Left forelimb (tissue), 1 donor: ENCODE results near the gene KLHL35.

Source experiments
- DNase-seq: peaks from one replicate; pipeline ENCODE4 v3.0.0-alpha.2; 2018; ENCODE audit warnings: low spot score

KLHL35 gene, protein sequence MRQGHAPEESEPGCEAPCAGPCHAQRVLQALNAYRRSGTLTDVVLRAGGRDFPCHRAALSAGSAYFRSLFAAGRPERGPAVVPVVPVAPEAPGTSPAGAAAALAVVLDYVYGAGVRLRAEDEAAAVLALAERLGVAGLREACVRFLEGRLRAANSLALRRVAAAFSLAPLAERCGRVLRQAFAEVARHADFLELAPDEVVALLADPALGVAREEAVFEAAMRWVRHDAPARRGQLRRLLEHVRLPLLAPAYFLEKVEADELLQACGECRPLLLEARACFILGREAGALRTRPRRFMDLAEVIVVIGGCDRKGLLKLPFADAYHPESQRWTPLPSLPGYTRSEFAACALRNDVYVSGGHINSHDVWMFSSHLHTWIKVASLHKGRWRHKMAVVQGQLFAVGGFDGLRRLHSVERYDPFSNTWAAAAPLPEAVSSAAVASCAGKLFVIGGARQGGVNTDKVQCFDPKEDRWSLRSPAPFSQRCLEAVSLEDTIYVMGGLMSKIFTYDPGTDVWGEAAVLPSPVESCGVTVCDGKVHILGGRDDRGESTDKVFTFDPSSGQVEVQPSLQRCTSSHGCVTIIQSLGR

DNA sequence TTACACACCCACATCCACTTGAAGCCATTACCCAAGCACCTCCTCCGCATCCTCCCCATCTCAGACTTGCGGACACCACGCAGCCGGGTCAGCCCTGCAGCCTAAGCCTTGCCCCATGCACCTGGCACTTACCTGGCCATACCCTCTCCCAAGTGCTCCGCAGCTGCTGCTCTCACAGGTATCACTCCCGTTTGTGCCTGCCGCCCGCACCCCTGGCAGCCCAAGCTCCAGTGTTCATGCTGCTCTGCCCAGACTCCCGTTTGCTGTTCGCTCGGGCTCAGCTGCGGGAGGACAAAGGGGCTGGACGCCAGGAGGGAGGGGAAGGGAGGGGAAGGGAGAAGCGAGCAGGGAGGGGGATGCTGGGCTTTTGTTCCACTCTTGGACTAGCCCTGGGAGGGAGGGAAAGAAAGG, at the start of gene KLHL35:
Gene KLHL35 (minus strand): TSS at position 293 of the 411 bp plus-strand sequence. CDS start 2,574 bp downstream, outside the sequence.
- no peak for DNase-seq

DNA sequence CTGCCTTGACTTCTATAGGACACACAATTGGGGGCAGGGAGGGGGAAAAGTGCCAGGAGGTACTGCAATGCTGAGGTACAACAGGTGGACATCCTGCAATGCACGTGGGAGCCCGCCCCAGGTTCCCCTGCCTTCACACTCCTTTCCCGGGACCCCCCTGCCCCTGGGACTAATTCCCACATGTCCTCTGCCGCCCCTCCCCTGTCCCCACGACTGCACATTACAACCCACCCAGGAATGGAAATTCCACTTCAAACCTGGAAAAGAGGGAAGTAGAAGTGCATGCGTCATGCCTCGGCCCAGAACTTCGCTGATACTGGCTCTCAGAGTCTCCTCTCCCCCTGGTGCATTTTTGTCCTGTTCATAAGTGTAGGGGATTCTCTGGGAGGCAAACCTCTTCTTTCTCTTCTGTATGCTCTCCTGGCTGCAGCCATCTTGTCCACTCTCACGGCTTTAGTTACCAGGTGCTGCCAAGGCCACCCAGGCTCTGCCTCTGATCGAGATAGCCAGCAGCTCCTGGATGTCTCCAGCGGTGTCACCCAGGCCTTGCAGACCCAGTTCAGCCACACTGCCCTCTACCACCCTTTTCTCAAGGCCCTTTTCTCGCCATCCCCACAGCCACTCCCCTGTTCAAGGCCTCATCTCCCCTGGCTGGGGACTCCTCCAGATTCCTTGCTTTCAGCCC, 49.1 kb upstream of the KLHL35 start:
- DNase-seq, result no peak

DNA sequence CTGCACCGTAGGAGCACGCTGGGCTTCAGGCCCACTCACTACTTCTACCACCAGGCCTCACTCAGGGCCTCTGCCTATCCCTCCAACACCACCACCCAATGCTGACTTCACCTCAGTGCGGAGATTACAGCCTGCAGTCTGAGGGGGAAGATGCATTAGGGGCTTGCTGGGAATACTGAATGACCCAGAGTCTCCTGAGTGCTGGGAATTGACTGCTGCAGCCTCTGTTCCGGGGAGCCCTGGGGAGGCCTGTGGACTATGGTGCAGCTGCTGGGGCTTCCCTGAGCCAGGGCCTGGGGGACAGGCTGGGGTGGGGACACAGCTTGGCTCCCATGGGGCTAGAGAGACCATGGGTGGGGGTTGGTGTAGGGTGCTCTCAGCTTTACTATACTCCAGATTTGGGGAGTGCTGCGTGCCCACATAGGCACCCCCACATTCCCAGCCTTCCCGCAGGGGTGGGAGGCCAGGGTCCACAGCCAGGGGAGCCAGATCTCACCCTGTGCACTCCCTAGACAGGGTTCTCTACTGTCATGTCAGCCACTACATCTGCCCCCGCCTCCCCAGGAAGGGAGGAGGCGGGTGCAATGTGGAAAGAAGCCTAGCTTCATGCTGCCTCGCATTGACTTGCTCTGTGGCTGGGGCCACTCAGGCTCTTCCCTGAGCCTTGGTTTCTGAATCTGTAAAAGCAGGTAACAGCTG, 48.4 kb upstream of the KLHL35 start:
- no peak for DNase-seq

DNA sequence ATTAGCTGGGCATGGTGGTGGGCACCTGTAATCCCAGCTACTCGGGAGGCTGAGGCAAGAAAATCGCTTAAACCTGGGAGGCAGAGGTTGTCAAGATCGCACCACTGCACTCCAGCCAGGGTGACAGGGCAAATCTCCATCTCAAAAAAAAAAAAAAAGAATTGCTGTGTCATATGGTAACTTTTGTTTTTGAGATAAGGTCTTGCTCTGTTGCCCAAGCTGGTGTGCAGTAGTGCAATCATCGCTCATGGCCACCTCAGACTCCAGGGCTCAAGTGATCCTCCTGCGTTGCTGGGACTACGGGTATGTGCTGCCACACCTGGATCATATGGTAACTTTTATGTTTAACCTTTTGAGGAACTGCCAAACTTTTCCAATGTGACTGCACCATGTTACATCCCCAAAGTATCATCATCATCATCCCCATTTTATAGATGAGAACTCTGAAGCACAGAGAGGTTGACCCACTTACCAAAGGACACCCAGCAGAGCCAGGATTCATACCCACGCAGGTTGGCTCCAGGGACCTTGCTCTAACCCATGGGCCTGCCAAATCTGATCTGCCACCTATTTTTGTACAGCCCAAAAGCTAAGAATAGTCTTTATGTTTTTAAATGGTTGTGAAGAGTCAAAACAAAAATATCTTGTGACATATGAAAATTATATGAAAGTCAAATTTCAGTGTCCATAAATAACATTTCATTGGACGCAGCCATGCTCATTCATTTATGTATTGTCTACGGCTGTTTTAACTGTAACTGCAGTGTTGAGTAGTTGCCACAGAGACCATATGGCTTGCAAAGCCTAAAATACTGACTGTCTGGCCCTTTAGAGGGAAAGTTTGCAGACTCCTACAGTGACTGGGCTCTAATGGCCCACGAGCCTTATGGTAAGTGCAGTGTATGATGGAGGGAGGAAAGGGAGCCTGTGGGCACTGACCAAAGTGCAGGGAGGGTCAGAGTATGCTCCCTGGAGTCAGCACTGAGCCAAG, 47.5 kb upstream of the KLHL35 start:
- DNase-seq, result no peak

DNA sequence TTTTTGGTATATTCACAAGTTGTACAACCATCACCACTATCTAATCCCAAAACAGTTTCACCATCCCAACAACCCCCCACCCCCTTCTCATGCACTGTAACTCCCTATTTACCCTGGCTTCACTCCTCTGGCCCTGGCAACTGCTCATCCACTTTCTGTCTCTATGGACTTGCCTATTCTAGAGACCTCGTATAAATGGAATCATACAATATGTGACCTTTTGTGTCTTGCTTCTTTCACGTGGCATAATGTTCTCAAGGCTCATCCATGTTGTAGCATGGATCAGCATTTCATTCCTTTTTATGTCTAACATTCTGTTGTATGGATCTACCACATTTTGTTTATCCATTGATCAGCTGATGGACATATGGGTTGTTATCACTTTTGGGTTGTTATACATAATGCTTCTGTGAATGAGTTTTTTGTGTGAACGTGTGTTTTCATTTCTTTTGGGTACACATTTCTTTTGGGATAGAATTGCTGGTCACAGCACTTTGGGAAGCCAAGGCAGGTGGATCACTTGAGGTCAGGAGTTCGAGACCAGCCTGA, 46.7 kb upstream of the KLHL35 start:
- no peak for DNase-seq

DNA sequence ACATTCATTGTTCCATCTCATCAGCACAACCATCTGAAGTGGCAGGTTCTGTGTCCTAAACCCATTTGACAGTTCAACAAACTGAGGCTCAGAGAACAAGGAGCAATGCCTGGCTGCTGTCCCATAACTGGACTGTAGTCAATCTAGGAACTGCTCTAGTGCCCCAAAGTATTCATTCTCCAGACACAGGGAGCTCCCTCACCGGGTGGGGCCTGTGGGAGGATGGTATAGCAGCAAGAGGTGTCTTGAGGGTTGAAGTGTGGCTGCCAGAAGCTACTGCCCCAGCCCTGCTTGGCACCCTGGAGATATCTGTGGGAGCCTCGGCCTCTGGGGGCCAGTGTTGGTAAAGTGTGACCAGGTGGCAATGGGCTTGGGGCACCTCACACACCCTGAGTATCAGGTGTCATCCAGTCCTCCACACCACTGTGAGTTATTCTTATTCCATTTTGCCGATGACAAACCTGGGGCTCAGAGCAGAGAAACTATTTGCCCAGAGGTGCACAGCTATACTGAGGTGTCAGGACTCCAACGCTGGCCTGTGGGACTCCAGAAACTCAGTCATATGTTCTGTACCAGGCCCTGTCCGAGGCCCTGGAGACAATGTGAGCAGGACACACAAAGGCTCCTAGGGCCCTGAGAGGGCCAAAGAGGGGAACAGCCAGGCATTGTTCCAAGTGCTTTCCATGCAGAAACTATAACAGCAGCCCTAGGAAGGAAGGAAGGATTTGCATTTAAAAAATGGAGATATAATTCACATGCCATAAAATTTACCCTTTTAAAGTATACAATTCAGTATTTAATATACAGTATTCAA, 46.0 kb upstream of the KLHL35 start:
- DNase-seq, result no peak

DNA sequence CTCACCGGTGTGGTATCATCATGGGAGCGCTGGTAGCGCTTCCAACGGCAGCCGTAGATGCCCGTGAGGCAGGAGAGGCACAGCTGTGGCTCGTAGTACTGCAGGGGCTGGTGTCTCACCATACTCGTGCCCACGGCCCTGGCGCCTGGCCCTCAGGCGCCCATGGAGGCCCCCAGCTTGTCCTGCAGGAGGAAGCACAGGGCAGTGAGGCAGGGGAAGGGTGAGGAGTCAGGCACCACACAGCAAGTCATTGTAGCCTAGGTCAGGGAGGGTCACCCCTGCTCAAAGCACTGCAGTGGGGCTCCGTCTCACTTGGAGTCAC, 44.6 kb upstream of the KLHL35 start:
- no peak for DNase-seq

DNA sequence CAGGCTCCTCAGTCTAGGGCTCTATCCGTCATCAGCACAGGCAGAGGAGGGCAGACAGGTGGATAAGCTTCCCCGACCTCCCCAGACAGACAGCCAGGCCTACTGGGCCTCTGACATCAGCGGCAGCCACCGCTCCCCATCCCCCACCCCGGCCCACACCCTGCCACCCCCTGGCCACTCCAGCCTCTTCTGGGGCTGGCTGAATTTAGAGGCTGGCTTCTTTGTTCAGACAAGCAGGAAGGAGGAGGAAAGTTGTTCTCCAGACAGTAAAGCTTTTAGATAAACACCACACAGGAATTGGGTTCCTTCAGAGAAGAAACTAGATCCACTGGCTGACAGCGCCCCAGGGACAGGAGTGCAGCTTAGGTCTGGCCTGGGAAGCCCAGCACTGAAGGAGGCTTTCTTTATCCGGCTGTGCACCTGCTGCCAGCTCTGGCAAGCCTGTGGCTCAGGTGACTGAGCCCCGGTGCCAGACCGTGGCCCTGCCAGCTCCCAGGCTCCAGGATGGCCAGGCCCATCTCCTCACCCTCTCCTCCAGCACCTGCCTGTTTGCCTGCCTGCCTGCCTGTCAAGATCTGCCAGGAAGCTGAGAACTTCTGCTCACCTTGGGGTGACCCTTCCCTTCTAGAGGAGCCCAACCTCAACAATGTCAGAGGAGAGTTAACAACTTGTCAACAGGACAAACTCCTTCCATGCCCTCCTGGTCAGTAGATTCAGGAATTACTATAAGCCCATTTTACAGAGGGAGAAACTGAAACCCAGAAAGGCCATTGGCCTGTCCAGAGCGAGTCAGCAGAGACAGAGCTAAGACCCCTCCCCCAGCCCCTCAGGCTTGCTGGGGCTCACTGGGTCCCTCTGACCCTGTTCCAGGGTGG, 44.0 kb upstream of the KLHL35 start:
- no peak for DNase-seq

DNA sequence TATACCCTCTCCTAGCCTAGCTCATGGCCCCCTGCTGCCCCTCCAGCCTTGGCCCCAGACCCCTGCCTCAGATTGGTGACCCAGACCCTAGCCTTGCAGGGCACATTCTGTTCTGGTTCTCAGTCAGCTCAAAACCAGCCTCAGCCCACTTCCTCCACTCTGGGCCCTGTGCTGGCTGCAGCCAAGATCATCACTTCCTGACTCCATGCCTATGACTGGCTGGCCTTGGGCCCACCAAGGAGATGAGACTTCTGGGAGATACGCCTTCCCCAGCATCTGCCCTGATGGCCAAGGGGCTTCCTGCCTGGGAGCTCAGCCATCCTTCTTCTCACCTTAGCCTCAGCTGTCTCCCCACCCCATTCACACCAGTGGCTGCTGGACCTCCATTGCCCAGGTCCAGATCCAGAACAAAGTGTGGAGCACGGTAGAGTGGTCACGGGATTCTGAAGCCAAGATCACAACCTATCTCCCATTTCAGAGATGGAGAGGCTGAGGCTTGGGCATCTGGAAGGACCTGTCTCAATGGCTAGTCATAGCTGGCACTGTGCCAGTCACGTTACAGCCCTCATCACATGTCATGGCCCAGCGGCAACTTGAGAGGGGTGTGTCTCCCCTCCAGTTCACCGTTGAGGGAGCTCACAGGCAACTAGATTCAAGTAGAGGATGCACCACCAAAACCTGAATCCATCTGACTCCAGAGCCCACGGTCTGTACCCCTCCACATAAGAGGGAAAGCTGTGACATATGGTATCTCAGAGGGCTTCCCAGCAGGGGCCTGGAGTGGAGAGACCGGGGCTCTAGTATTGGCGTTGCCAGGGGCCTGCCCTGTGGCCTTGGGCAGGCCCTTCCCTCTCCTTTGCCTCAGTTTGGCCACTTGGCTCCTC, 43.0 kb upstream of the KLHL35 start:
- DNase-seq, result no peak

DNA sequence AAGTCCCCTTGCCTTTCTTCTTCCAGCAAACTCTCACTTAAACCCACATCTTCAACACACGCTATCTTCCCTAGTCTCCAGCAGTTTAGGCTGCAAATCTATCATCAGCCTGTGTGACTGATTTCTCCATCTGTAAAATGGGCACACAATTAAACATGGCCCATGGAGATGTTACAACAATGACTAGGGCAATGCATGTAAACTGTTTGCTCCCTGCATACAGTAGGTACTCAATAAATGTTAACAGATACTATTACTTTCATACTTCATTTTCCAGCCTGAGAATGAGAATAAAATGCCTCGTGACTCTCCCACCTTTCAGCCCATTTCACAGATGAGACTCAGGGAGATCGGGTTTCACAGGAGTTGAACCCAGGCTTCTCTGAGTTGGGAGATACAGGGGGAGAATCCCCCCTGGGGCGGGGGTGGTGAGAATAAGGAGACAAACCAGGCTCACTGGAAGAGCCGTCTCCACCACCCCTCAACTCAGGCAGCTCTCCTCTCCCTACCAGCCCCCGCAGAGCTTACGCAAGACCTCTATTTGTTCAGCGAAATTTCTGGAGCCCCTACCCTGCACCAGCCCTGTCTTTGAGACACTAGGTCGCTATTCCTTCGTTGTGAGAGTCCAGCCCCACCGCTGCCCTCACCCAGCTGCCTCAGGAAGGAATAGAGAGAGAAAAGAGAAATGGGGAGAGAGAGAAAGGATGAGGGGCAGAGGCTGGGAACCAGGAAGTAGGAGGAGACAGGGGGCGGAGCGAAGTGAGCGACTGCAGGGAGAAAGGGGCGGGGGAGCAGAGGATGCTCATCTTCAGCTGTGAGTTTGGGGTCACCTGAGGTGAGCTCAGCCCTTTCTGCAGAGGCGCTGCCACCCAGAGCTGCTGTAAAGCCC, 42.1 kb upstream of the KLHL35 start:
- no peak for DNase-seq

DNA sequence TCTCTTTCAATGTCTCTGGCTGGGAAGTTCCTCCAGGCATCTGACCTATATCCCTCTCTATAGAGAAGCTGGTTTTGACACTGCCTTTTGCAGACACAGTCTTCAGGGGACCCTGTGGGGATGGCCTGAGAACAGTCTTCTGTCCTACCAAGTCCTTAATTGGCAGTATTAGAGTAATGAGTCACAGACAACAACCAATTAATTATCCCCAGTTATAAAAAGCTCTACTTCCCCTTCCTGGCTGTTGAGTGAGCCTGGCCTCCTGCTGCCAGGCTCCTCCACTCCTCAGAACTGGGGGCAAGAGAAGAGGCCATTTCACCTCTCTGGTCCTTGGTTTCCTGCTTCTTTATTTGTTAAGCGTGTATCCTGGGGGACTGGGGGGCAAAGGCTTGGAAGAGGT, 41.2 kb upstream of the KLHL35 start:
- no peak for DNase-seq

DNA sequence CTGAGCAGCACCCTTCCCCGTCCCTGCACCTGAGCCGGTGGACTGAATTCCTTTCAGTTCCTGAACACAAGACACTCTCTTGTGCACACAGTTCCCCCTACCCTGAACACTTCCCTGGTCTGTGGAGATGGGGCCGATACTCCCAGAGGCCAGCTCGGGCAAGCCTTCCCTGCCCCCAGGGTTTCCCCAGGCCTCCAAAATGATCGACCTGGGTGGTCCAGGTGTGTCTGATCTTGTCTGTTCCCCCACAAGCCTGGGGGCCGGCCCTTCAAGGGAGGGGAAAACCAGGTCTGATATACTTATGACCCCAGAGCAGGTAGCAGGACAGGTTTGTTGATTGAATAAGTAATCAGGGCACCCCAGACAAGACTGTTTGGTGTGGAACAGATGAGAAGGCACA, 40.7 kb upstream of the KLHL35 start:
- DNase-seq, result no peak

DNA sequence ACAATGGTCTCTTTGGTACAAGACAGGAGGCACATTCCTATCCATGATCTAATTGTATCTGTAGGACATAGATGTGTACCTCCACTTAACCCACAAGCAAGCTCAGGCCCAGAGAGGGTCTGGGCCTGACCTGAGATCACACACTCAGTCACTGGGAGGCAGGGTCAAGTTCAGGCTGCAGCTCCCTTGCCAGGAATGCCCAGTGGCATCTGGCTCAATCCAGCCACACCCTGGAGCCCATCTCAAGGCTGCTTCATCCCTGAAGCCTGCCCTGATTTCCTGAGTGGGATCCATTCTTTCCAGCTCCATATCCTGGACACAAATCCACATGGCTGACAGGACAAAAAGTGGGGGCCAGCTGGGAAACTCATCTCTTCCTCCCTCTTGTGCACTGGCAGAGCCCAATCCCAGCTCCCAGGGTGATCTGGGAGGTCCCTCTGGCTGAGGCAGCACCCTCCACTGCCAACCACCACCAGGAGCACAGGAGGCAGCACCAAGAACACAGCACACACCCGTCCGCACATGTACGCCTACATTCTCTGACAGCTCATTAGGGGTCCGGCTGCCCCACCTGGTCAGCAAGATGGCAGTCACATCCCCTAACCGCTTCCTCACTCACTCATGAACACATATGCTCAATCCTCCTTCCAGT, 39.2 kb upstream of the KLHL35 start:
- no peak for DNase-seq

DNA sequence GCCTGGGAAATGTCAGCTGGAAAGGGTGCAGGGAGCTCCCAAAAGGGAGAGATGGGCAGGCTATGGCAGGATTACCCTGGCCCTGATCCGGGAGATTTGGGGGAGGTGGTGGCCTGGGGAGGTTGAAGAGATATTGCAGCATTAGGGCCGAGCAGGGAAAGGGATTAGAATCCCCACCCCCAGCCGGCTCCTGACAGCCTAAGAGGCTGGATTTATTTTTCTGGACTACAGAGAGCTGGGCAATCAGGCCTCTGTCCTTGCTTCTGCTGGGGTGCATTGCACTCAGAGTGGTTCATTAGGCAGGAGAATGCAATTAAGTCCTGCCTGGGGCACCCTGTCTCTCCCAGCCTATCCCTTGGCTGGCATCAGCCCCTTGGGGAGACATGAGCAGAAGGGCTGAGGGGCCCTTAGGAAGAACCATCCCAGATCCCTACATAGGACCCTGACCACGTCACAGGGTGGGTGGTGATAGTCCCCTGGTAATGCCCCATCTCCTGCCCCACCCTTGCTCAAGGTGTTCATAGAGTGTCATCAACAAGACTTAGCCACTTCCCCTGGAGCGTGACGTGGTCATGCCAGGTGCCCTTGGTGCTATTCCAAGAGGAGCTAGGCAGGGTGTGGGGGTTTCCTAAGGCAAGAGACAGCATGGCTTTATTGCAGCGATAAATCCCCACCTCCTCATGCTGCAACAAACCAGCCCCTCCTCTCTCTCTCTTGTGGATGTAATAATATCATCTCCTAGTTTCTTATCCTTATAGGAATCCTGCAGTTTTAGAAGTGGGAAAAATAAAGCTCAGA, 38.4 kb upstream of the KLHL35 start:
- DNase-seq, result no peak

DNA sequence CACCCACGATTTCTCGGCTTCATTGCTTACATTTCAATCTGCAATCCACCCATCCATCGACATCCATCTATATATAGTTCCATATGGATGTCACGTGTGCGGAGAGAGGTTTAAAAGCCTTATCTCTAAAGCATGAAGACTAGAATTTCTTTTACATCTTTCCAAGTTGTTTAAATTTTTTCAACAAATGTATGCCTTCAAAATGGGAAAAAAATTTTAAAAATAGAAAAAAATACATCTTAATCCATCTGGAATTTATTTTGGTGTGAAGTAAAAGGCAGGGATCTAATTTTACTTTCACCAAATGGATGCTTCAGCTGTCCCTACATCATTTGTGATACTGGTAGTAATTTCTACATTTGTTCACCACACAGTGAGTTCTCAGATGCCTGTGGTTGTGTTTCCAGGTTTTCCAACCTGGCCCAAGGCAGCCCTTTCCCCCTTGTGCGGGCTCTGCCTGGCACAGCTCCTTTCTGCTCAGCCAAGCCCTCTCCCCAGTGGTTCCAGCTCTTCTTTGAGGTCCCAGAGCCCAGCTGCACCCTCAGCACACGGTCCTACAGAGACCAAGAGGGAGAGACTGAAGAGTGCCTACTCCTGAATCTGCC, 37.6 kb upstream of the KLHL35 start:
- DNase-seq, result no peak
